ELR (cell line): ENCODE data around the gene STAT5A.
A peak's percentile ranks its signal among the peaks of the same experiment; 100 is the strongest.
"Not testable (repeated sequence)": the region's sequence is repeated elsewhere in the genome, so short reads cannot be mapped to it uniquely, and the experiment has no call there.

Experiments used
- DNase-seq: peaks from one replicate; pipeline ENCODE4 v3.0.0-alpha.2; 2015; ENCODE audit warnings: low read depth

Gene STAT5A

GRCh38 chr17:42333053-42333452 lies 44.8 kb downstream of the STAT5A start:
- DNase-seq: no peak

- peak; percentile 39 for DNase-seq
Observed at GRCh38 chr17:42334677-42335076, 46.4 kb downstream of the STAT5A start.

- DNase-seq: no peak
Observed at GRCh38 chr17:42337442-42337841, 49.1 kb downstream of the STAT5A start.

- DNase-seq: no peak
Observed at GRCh38 chr17:42338427-42338985, 50.2 kb downstream of the STAT5A start.

- no peak for DNase-seq
Observed at GRCh38 chr17:42339221-42339620, 50.9 kb downstream of the STAT5A start.

GRCh38 chr17:42340691-42341127 lies 52.4 kb downstream of the STAT5A start:
- DNase-seq: peak; percentile 27

- no peak for DNase-seq
Observed at GRCh38 chr17:42341568-42341967, 53.3 kb downstream of the STAT5A start.

GRCh38 chr17:42342242-42343008 lies 54.1 kb downstream of the STAT5A start:
- DNase-seq: peak; percentile 88

- no peak for DNase-seq
Observed at GRCh38 chr17:42345396-42346073, 57.2 kb downstream of the STAT5A start.

- DNase-seq: no peak
Observed at GRCh38 chr17:42346481-42346880, 58.2 kb downstream of the STAT5A start.

- DNase-seq: peak; percentile 87
Observed at GRCh38 chr17:42347198-42347597, 58.9 kb downstream of the STAT5A start.

GRCh38 chr17:42347606-42348005 lies 59.3 kb downstream of the STAT5A start:
- no peak for DNase-seq

GRCh38 chr17:42348104-42348503 lies 59.8 kb downstream of the STAT5A start:
- no peak for DNase-seq

- no peak for DNase-seq
Observed at GRCh38 chr17:42354956-42355843, 66.9 kb downstream of the STAT5A start.

GRCh38 chr17:42358434-42358833 lies 70.1 kb downstream of the STAT5A start:
- no peak for DNase-seq

- DNase-seq: no peak
Observed at GRCh38 chr17:42359133-42359532, 70.8 kb downstream of the STAT5A start.

GRCh38 chr17:42360388-42360787 lies 72.1 kb downstream of the STAT5A start:
- DNase-seq: not testable (repeated sequence)
